LNCAP (cell line): ENCODE data around the gene RABGAP1L.
A peak's percentile ranks its signal among the peaks of the same experiment; 100 is the strongest.

ENCODE experiments used
- CTCF ChIP-seq: fragments of 450-650 bp; IDR thresholded peaks from 2 replicates; pipeline ENCODE4 v1.5.1; 2017; ENCODE audit warnings: mild to moderate bottlenecking

RABGAP1L gene

DNA sequence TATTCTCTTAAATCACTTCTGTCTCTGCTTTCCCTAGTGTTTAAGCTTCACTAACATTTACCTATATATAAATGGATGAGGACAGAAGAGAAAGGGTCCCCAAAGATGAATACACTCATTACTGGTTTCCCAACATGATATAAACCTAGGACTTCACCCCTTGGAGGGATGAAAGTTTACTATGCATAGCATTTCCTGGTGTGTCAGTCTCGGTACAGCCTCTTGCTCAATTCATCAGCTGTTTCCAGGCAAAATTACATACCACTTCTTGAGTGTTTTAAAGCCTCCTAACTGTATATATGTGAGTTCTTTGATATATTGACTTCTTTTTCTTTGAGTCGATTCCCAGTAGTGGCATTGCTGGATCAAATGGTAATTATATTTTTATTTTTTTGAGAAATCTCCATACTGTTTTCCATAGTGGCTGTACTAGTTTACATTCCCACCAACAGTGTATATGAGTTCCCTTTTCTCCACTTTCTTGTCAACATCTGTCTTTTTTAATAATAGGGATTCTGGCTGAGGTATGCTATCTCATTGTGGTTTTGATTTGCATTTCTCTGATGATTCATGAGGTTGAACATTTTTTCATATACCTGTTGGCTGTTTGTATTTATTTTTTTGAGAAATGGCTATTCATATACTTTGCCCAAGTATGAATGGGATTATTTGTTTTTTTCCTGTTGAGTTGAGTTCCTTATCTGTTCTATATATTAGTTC is 581.1 kb downstream of the RABGAP1L start:
- TF ChIP-seq CTCF: no peak

DNA sequence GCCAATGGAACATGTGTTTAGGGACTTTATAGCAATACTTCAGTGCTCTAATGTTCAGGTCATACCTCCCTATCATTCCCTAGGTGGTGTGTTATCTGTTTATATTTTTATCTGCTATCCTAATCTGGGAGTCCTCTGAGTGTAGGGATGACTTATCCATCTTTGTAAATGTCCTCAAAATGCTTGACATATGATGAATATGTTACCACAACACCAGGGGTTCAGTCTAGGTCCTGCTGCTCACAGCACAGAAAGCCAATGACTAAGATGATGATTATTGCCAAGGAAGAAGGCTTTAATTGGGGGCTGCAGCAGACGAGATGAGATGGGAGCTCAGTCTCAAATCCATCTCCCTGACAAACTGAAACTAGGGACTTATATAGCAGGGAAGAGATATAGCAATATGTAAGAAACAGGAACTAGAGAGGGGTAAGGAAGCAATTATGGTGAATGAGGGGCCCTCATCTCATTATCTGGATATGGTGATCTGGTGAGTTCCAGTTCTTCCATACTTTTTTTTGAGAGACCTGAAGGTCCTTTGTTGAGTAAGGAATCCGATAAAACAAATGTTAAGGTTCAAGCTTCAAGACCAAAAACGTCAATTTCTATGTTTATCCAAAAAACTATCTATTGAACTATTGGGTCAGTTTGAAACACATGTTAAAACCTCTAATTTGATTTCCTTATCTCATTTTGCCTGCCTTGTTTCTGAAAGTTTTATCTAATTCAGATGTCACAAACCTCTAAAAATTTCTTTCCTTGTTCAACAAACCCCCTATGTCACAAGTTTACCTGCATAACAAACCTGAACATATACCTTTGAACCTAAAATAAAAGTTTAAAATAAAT is 583.7 kb downstream of the RABGAP1L start:
- TF ChIP-seq CTCF: no peak

DNA sequence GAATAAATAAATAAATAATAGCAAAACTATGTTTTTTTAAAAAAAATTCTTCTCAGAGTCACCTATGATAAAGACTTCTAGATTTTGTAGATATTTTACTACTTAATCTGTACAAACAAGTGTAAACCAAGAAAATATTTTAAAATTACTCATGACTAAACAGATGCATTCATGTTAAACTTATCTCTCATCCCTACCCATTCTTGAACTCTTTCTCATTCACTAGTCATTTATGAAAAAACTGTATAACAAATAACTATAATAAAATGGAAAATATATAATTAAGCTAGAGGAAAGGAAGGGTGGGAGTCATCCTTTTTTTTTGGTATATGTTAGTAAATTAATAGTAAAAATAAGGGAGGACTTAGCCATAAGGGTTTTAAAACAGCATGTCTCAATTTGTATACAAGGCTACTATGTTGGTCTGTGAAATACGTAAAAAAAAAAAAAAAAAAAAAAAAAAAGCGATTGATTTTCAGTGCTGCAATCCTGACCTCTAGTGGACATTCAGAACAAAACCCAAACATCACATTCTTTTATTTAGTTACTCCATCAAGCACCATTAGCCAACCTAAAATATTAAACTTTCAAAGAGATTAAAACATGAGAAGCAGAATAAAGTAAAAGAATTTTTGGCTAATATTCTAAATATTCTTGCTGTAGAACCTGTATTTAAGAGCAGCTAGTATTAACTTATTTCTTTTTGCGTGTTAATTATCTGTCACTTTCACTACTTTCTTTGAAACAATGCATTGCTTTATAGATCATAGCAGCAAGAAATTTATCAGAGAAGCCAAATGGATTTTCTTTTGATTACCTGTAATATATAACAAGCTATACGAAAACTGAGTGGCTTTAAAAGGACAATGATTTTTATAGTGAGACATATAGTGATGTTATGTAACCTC is 584.6 kb downstream of the RABGAP1L start:
- peak; percentile 69 for TF ChIP-seq CTCF

DNA sequence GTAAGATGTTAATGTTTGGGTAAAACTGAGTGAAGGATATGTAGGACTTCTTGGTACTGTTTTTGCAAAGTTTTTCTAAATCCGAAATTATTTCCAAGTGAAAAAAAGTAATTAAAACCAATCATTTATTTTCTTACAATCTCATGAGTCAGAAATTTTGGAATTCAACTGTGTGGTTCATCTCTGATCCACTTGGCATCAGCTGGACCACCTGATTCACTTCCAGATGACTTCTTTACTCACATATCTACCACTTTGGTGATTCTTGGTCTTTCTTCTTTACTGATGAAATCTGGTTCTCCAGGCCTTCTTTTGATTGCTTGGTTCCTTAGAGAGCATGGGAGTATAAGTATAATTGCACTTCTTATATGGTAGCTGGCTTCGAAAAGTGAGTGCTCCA is 585.6 kb downstream of the RABGAP1L start:
- no peak for TF ChIP-seq CTCF

DNA sequence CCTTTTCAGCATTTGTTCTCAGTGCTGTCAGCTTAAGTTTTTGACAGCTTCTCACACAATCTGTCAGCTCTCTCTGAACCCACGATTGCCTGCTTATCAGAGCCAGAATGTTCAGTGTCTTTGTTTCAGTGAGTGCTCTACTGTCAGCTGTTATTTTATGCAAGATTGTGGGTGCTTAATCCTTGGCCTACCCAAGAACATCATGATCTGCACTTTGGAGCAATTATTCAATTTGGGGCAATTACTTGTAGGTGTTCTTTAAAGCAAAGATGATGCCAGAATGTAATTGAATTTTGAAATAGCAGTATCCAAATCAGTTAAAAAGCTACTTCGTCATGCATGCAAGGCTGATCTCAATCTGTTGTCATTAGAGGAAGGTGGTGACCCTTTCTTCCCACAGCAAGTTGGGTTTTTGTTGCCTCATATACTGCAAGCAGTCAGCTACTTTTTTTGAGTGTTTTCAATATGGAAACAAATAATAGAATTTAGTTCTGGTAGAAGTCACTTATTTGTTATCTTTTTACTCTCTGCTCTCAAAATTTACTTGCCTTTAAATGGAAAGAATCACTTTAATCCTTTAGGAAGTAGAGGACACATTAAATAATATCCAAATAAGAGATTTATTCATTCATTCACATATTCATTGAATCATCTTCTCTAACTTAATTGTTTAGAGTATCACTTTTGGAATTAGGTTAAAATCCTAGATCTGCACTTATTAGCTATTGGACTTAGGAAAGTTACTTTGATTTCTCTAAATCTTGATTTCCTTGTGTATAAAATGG is 586.9 kb downstream of the RABGAP1L start:
- no peak for TF ChIP-seq CTCF

- peak; percentile 52 for TF ChIP-seq CTCF
Measured at GRCh38 chr1:174747613-174748012, 588.3 kb downstream of the RABGAP1L start.
